AML-193 (cell line): ENCODE measurements around the gene ERF.
"Not testable (repeated sequence)": the region's sequence is repeated elsewhere in the genome, so short reads cannot be mapped to it uniquely, and the experiment has no call there.

Source experiments
- DNase-seq, 2 experiments: peaks; one replicate each; lab custom pipeline; 2025; lab: John Stamatoyannopoulos, UW

The ERF gene

GRCh38 chr19:42275517-42275916 is 20.6 kb upstream of the ERF start:
- DNase-seq, result no peak

- no peak for DNase-seq
These were observed 20.2 kb upstream of the ERF start for GRCh38 chr19:42275103-42275502.

- DNase-seq, result no peak
These were observed 19.2 kb upstream of the ERF start for GRCh38 chr19:42274065-42274682.

- no peak for DNase-seq
These were observed 18.6 kb upstream of the ERF start for GRCh38 chr19:42273407-42274064.

GRCh38 chr19:42272989-42273406 is 18.1 kb upstream of the ERF start:
- no peak for DNase-seq

- no peak for DNase-seq
These were observed 17.6 kb upstream of the ERF start for GRCh38 chr19:42272535-42272897.

GRCh38 chr19:42271861-42272534 is 17.1 kb upstream of the ERF start:
- no peak for DNase-seq

- DNase-seq, result no peak
These were observed 16.1 kb upstream of the ERF start for GRCh38 chr19:42271045-42271419.

- peak; percentile 47 to 54 for DNase-seq
These were observed 15.6 kb upstream of the ERF start for GRCh38 chr19:42270346-42271044.

- no peak for DNase-seq
These were observed 14.8 kb upstream of the ERF start for GRCh38 chr19:42269478-42270345.

GRCh38 chr19:42268704-42269477 is 14.0 kb upstream of the ERF start, which contains the start of gene CIC:
TSS of gene CIC (plus strand) at chr19:42269252. CDS start at chr19:42271784, 2,532 bp downstream.
- DNase-seq, result peak; percentile 99 to 100

GRCh38 chr19:42268142-42268703 is 13.3 kb upstream of the ERF start:
- DNase-seq, result peak; percentile 98 to 99

- no peak for DNase-seq
These were observed 12.8 kb upstream of the ERF start for GRCh38 chr19:42267644-42268141.

GRCh38 chr19:42266928-42267603 is 12.1 kb upstream of the ERF start:
- not testable (repeated sequence) for DNase-seq

- DNase-seq, result not testable (repeated sequence)
These were observed 11.2 kb upstream of the ERF start for GRCh38 chr19:42266105-42266504.

GRCh38 chr19:42261763-42262162 is 6.8 kb upstream of the ERF start:
- DNase-seq, result no peak

- DNase-seq, result not testable (repeated sequence)
These were observed 2.9 kb upstream of the ERF start for GRCh38 chr19:42257842-42258241.

- DNase-seq, result no peak
These were observed 1.1 kb upstream of the ERF start for GRCh38 chr19:42255766-42256745.
